GM12872 (cell line): ENCODE data around the gene TRIM42.

Source experiments
- TF ChIP-seq, protein P1 (sequence below): IDR thresholded peaks from 3 replicates; pipeline ENCODE4 v1.5.1; 2011; ENCODE audit warnings: low read depth, mild to moderate bottlenecking, low read length, moderate library complexity; ENCODE audit not compliant: insufficient read depth

The TRIM42 gene

DNA sequence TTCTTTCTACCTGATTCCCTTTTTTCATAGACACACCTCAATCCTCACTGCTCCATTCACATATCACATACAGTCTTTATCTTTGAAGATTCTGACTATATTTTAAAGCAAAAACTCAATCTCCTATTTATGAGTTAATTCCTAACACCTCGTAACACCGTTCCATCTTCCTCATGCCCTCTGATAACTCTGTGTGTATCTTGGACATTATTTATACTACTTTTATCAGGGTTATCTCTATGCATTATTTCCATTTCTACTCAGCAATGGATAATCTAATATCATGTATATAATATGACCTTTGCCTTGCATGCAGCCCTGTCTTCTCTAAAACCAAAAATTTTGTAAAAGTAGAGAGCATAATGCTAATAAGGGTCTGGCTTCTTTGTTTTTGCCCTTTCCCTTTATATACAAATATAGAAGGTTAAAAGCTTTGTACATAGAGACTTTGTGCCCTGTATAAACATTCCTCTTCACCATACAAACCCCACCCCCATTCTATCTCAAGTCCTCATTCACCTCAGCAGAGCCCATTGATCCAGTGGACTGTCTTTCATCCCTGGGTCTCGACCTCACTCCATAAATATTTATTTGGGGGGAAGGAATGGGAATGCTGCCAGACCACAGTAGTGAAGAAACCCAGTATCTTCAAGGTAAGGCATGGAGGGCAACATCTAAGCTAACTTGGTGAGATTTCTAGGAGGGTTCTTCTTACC, 21.8 kb downstream of the TRIM42 start:
- TF ChIP-seq, protein P1, sequence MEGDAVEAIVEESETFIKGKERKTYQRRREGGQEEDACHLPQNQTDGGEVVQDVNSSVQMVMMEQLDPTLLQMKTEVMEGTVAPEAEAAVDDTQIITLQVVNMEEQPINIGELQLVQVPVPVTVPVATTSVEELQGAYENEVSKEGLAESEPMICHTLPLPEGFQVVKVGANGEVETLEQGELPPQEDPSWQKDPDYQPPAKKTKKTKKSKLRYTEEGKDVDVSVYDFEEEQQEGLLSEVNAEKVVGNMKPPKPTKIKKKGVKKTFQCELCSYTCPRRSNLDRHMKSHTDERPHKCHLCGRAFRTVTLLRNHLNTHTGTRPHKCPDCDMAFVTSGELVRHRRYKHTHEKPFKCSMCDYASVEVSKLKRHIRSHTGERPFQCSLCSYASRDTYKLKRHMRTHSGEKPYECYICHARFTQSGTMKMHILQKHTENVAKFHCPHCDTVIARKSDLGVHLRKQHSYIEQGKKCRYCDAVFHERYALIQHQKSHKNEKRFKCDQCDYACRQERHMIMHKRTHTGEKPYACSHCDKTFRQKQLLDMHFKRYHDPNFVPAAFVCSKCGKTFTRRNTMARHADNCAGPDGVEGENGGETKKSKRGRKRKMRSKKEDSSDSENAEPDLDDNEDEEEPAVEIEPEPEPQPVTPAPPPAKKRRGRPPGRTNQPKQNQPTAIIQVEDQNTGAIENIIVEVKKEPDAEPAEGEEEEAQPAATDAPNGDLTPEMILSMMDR: no peak

DNA sequence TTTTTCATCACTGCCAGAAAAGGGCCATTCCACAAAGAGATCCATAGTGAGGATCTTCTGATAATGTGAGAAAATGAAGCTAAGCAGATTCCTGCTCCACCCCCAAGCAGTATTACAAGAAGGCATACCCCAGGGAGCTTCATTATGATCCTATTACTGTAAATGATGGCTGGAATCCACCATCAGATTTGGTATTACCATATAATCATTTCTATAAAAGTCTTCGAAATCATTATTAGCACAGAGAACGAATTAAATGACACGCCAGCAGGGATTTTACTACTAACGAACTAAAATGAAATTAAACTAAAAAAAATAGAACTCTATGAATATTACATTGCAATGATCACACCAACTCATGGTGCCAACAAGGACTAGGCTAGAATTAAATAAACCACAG, 24.4 kb downstream of the TRIM42 start:
- TF ChIP-seq, protein P1: no peak

DNA sequence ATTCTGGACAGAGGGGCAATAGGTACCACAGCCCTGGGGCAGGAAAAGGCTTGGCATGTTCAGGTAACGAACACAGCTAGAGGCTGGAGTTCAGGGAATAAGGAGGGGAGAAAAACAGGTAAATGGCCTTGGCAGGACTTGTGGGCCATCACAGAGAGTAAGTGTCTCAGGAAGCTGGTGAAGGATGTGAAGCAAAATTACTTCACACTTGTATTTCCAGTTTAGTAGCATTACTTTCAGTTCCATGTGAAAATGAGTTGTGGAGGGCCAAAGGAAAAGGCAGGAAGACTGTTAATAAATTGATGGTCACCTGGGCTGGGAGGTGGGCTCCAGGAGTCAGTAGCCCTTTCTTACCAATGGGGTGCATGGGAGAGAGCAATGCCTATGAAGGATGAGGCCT, 25.6 kb downstream of the TRIM42 start:
- TF ChIP-seq, protein P1: no peak

DNA sequence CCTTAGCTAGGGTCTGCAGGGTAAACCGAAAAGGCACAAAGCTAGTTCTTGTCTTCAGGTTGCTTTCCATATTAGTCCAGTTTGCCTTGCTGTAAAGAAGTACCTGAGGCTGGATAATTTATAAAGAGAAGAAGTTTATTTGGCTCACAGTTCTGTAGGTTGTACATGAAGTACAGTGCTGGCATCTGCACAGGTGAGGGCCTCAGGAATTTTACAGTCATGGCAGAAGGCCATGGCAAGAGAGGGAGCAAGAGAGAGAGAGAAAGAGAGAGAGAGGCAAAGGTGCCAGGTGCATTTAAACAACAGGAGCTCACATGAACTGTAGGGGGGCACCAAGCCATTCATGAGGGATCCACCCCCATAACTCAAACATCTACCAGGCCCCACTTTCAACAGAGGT, 26.9 kb downstream of the TRIM42 start:
- TF ChIP-seq, protein P1: no peak

DNA sequence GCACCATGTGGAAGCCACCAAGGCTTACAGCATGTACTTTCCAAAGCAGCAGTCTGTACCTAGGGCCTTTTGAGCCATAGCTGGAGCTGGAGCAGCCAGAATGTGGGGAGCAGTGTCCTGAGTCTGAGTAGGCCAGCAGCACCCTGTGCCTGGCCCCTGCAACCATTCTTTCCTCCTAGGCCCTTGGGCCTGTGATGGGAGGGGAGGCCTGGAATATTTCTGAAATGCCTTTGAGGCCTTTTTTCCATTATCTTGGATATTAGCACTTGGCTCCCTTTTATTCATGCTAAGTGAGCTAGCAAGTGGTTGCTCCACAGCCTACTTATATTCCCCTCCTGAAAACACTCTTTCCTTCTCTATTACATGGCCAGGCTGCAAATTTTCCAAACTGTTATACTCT, 28.1 kb downstream of the TRIM42 start:
- TF ChIP-seq, protein P1: no peak

DNA sequence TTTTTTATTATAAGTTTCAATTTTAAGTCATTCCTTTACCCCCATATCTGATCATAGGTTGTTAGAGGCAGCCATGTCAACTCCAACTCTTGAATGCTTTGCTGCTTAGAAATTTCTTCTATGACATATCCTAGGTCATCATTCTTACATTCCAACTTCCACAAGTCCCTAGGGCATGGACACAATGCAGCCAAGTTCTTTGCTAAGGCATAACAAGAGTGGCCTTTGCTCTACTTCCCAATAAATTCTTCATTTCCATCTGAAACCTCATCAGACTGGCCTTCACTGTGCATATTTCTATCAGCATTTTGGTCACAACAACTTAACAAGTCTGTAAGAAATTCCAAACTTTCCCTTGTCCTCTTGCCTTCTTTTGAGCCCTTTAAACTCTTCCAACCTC, 28.5 kb downstream of the TRIM42 start:
- TF ChIP-seq, protein P1: no peak

DNA sequence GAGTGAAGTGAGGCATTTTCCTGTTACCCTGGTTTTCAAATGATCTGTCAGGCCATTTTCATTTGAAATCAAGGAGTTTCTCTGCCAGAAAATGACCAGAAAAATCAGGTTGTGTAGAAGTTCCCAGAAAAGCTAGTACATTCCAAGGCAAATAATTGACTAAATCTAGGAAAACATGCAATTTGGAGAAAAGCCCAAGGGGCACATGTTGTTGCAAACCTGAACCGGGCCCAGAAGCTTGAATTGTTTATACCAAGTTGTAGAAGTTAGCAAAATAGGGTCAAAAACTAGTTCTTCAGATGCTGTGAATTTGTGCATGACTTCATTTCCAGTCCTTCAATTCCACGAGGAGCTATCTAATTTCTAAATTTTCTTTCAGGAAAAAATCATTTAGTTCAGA, 31.0 kb downstream of the TRIM42 start:
- TF ChIP-seq, protein P1: no peak
